Measurements from ENCODE around the gene MRPS14.
"Not testable (repeated sequence)": the region's sequence is repeated elsewhere in the genome, so short reads cannot be mapped to it uniquely, and the experiment has no call there.

MRPS14 gene

GRCh38 chr1:175062339-175062738, 39.1 kb upstream of the MRPS14 start:
- TF ChIP-seq, protein P1, sequence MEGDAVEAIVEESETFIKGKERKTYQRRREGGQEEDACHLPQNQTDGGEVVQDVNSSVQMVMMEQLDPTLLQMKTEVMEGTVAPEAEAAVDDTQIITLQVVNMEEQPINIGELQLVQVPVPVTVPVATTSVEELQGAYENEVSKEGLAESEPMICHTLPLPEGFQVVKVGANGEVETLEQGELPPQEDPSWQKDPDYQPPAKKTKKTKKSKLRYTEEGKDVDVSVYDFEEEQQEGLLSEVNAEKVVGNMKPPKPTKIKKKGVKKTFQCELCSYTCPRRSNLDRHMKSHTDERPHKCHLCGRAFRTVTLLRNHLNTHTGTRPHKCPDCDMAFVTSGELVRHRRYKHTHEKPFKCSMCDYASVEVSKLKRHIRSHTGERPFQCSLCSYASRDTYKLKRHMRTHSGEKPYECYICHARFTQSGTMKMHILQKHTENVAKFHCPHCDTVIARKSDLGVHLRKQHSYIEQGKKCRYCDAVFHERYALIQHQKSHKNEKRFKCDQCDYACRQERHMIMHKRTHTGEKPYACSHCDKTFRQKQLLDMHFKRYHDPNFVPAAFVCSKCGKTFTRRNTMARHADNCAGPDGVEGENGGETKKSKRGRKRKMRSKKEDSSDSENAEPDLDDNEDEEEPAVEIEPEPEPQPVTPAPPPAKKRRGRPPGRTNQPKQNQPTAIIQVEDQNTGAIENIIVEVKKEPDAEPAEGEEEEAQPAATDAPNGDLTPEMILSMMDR (IDR thresholded peaks at IDR 0.05; ENCODE audit: borderline replicate concordance, insufficient read depth, low read depth, low read length) = no peak
- H3K4me3 ChIP-seq (ENCODE audit: low read depth, low read length) = no peak overlapping the region

DNA sequence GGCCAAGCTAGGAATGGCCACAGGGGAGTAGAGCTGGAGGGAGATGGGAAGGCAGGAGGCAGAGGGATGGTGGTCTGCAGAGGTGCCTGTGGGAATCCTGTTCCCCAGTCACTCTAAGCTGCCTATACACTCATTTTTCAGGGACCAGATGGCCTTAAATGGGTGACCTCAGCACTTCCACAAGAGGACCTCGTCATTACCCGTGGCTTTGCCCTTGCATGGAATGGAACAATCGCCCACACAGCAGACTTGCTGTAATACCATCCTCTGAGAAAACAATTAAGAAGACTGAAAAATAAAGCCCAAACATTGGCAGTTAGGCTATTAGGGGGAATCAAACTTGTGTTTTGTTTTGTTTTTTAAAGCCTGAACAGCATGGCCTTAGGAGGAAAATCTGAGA, 31.5 kb upstream of the MRPS14 start:
- no peak overlapping the region for H3K4me3 ChIP-seq (ENCODE audit: low read depth, low read length)
- TF ChIP-seq, protein P1 (IDR thresholded peaks at IDR 0.05; ENCODE audit: borderline replicate concordance, insufficient read depth, low read depth, low read length) = no peak

DNA sequence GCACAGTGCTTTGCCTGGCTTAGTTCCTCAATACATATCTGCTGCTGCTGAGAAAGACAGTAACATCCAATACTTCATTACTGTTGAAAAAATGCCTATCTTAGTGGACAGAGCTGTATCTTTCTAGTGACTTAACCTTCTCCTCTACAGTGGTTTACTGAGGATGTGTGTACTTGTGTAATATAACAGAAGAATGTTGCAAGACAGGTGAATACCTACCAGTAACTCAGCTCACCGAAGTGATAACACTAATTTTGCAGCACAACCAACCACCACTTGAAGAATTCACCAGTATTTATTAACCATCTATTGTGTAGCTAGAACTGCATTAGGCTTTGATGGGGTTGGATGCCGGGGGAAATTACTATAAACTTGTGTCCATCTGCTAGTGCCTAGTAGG, 27.8 kb upstream of the MRPS14 start:
- TF ChIP-seq, protein P1 (IDR thresholded peaks at IDR 0.05; ENCODE audit: borderline replicate concordance, insufficient read depth, low read depth, low read length) = no peak
- H3K4me3 ChIP-seq (ENCODE audit: low read depth, low read length) = no peak overlapping the region

GRCh38 chr1:175045519-175045918, 22.3 kb upstream of the MRPS14 start:
- TF ChIP-seq, protein P1 (IDR thresholded peaks at IDR 0.05; ENCODE audit: borderline replicate concordance, insufficient read depth, low read depth, low read length) = no peak
- H3K4me3 ChIP-seq (ENCODE audit: low read depth, low read length) = no peak overlapping the region

- TF ChIP-seq, protein P1 (IDR thresholded peaks at IDR 0.05; ENCODE audit: borderline replicate concordance, insufficient read depth, low read depth, low read length) = no peak
- H3K4me3 ChIP-seq (ENCODE audit: low read depth, low read length) = no peak overlapping the region
Observed at GRCh38 chr1:175045097-175045496, 21.9 kb upstream of the MRPS14 start.

DNA sequence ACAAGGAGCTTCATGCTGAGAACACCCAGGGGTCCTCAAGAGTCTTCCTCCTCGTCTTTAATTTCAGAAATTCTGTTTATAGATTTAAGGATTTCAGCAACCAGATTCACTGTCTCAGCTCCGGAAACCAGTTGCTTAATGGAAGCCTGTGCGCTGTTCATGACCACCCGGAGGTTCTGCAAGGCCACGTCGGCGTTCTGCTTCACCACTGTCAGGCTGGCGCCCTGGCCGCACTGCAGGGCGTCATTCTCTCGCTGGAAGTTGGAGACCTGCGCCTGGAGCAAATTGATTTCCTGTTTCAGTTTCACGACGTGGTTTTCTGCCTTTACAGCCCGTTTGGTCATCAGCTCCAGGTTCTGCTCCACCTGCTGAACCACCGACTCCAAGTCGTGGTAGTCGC, 21.4 kb upstream of the MRPS14 start:
- not testable (repeated sequence) for H3K4me3 ChIP-seq (ENCODE audit: low read depth, low read length)

DNA sequence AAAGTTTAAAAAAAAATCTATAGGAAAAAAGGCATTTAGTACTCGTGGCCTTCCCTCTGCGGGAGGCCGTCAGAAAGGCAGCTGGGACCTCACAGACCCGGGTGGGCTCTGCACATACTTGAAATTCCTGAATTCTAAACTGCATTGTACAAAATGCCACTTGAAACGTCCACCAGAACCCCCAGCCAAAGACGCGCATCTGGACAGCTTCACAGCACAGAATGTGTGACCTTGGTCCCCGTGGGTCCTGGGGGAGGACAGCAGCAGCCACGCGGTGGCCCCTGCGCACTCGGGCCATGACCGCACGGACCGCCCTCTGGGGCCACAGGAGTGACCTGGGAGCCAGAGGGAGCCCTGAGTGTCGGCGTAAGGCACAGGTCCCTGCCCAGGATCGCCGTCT, 20.6 kb upstream of the MRPS14 start:
- H3K4me3 ChIP-seq (ENCODE audit: low read depth, low read length) = no peak overlapping the region
- TF ChIP-seq, protein P1 (IDR thresholded peaks at IDR 0.05; ENCODE audit: borderline replicate concordance, insufficient read depth, low read depth, low read length) = no peak

- TF ChIP-seq, protein P1 (IDR thresholded peaks at IDR 0.05; ENCODE audit: borderline replicate concordance, insufficient read depth, low read depth, low read length) = no peak
- no peak overlapping the region for H3K4me3 ChIP-seq (ENCODE audit: low read depth, low read length)
Observed at GRCh38 chr1:175042650-175043049, 19.4 kb upstream of the MRPS14 start.

All from GM12875 (cell line).